Stimulated activated naive CD8-positive, alpha-beta T cell treated with anti-CD3 and anti-CD28 coated beads, Interleukin-15, amount 100 ng/mL, for 72 hours (primary cell): ENCODE measurements around the gene TSHZ2.
"Not testable (repeated sequence)": the region's sequence is repeated elsewhere in the genome, so short reads cannot be mapped to it uniquely, and the experiment has no call there.

Experiments used
- ATAC-seq: fragments of 150-1000 bp; cut with Tn5 transposase; 2 replicates; pipeline ENCODE4 v1.10.0; 2021; ENCODE audit warnings: mild to moderate bottlenecking, moderate library complexity
- DNase-seq, 2 donors: peaks; one replicate each; pipeline ENCODE4 v3.0.0; 2021 to 2022
- H3K27ac Mint-ChIP-seq, 2 donors: one replicate each; pipeline ENCODE4 v1.8.0; 2022; ENCODE audit warnings: mild to moderate bottlenecking in 2 of 2, mixed read lengths in 2 of 2, moderate library complexity in 2 of 2
- H3K27me3 Mint-ChIP-seq: one replicate; pipeline ENCODE4 v1.8.0; 2022; ENCODE audit warnings: mixed read lengths
- H3K4me1 Mint-ChIP-seq: one replicate; pipeline ENCODE4 v1.8.0; 2022; ENCODE audit warnings: mild to moderate bottlenecking, mixed read lengths
- H3K4me3 Mint-ChIP-seq, 2 donors: one replicate each; pipeline ENCODE4 v1.8.0; 2022; ENCODE audit warnings: mild to moderate bottlenecking in 2 of 2, mixed read lengths in 2 of 2, moderate library complexity in 1 of 2
- H3K9me3 Mint-ChIP-seq, 2 donors: one replicate each; pipeline ENCODE4 v1.8.0; 2022; ENCODE audit warnings: mixed read lengths in 2 of 2

The TSHZ2 gene

DNA sequence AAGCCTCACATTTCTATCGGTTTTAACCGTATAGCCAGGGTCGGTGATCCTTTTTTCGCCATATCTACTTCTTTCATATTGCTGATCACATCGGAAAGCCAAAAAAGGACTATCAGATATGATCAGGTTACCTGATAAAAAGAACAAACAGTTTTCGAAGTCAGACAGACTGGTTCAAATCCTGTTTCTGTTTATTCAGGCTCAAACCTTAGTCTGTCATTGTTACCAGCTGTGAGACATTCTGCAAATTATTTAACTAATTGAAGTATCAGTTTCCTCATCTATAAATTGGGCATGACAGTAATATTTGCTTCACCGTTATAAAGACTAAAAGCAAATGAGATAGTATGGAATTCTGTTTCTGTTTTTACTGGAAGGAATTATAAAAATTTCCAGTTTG is 111.3 kb downstream of the TSHZ2 start:
- Mint-ChIP-seq H3K4me1 (peaks cover 11% of the 10 kb centered on the region), H3K4me3 (no peak overlapping the region), H3K27me3 (no peaks in the 10 kb centered on the region), H3K27ac (no peak overlapping the region), H3K9me3 (no peaks in the 10 kb centered on the region)
- DNase-seq (no peak), ATAC-seq (no peak)

DNA sequence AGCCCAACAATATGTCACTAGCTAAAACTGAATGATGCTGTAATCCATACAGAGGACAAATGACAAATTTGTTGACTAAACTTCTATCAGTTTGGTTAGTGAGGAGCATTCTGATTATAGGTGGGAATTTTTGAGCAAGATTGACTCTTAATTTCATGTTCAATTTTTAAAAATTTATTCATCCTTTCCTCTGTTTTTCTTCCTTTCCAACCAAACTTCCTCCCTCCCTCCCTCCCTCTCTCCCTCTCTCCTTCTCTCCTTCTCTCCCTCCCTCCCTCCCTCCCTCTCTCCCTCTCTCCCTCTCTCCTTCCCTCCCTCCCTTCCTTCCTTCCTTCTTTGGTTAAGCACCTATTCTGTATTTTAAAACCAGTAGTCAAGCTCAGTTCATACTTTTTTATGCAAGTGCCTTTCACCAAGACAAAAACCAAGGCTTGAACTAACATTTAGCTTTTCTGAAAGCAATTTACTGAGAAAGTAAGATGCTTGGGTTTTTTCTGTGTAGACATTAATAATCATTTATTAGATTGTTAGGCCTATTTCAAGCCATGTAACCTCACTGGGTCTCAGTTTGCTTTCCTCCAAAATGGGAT is 112.3 kb downstream of the TSHZ2 start:
- H3K4me3 Mint-ChIP-seq = no peak overlapping the region
- ATAC-seq = no peak
- H3K9me3 Mint-ChIP-seq = no peaks in the 10 kb centered on the region
- H3K27ac Mint-ChIP-seq = no peak overlapping the region
- H3K27me3 Mint-ChIP-seq = no peaks in the 10 kb centered on the region
- no peak for DNase-seq
- peaks cover 11% of the 10 kb centered on the region for H3K4me1 Mint-ChIP-seq

DNA sequence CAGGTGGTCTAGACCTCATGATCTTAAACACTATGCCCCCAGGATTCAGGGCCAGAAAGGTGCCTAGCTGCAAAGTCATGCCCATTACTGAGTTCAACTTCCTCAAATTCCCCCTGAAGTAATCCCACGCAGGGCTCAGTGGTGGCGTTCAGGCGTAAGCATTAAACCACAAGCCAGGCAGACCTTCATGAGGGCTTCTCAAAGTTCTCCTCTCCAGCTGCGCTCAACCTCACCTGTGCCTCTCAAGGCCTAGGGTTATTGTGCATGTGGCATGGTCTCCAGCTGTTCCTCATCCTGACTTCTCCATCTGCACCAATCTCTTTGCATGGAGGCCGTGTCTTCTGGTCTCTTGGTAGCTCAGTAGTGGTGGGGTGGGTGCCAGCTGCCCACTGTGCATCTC is 113.6 kb downstream of the TSHZ2 start:
- Mint-ChIP-seq H3K9me3 (no peaks in the 10 kb centered on the region), H3K4me1 (peaks cover 11% of the 10 kb centered on the region), H3K27ac (peak overlapping the region in 1 of 2 donors; percentile 14), H3K27me3 (no peaks in the 10 kb centered on the region), H3K4me3 (no peak overlapping the region)
- DNase-seq (no peak), ATAC-seq (no peak)

DNA sequence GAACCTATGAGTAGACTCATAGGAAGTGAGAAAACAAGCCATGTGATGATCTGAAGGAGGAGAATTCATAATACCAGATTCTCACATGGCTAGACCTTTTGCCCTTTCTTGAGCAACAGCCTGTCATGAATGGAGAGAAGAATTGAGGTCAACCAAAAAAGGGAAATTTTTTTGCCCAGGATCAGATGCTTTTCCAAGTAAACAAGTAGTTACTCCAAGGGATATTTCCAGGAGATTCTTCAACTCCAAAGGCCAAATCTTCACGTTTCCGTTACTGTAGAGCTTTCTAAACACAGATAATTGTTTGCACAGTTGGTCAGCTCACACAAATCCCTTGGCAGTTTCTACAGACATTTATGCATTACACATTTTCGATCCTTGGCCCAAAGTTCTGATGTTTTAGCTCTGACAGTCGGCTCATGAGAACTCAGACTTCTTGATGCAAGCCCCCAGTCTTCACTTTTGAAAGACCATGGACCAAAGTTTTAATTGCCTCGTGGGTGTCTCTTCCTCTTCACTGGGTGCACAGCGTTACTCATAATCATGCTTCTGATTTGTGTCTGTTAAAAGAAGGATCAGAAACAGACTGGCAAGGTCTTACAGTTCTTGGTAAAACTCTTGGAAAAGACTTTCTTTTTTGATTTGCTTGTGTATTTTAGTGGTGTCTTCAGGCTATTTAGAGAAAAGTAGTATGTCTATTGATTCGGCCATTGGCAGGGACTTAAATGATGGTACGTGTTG is 115.0 kb downstream of the TSHZ2 start:
- H3K27me3 Mint-ChIP-seq = no peaks in the 10 kb centered on the region
- peaks cover 5% of the 10 kb centered on the region for H3K4me1 Mint-ChIP-seq
- no peak overlapping the region for H3K4me3 Mint-ChIP-seq
- ATAC-seq = no peak
- DNase-seq = no peak
- H3K9me3 Mint-ChIP-seq = no peaks in the 10 kb centered on the region
- no peak overlapping the region for H3K27ac Mint-ChIP-seq

DNA sequence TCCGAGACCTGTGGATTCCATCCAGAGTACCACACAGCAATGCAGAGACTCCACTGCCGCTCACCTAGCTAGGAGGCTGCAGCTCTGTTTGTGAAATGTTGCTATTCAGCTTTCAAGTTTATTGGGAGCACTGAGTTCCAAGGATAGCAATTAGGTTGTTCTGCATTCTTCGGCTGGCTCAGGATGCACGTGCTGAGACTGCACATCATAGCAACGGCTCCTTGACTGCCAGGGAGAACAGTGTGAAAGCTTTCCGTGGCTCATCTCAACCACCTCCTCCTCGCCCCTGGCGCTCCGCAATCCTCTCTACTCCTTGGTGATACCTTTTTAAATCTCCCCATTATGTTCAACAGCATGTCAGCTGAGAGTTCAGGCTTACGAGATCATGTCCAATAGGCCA is 116.6 kb downstream of the TSHZ2 start:
- H3K27me3 Mint-ChIP-seq = no peaks in the 10 kb centered on the region
- peaks cover 5% of the 10 kb centered on the region for H3K4me1 Mint-ChIP-seq
- no peaks in the 10 kb centered on the region for H3K9me3 Mint-ChIP-seq
- no peak for DNase-seq
- no peak overlapping the region for H3K27ac Mint-ChIP-seq
- ATAC-seq = no peak
- no peak overlapping the region for H3K4me3 Mint-ChIP-seq

DNA sequence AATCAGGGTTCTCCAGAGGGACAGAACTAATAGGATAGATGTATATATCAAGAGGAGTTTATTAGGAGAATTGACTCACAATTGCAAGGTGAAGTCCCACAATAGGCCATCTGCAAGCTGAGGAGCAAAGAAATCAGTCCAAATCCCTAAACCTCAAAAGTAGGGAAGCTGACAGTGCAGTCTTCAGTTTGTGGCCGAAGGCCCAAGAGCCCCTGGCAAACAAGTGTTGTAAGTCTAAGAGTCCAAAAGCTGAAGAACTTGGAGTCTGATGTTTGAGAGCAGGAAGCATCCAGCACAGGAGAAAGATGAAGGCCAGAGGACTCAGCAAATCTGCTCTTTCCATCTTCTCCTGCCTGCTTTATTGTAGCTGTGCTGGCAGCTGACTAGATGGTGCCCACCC is 117.7 kb downstream of the TSHZ2 start:
- H3K4me1 Mint-ChIP-seq, H3K27ac Mint-ChIP-seq, H3K27me3 Mint-ChIP-seq, H3K9me3 Mint-ChIP-seq, DNase-seq, H3K4me3 Mint-ChIP-seq, ATAC-seq: not testable (repeated sequence)

DNA sequence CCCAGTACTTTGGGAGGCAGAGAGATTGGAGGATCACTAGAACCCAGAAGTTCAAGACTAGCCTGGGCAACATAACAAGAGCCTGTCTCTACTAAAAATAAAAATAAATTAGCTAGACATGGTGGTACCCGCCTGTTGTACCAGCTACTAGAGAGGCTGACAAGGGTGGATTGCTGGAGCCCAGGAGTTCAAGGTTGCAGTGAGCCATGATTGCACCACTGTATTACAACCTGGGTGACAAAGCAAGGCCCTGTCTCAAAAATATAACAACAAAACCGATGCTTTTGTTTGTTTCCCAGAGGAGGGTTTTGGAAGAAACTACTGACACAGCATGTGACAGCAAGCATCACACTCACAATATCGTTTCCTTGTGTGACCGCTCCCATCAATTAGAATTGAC is 119.6 kb downstream of the TSHZ2 start:
- Mint-ChIP-seq H3K4me3 (no peak overlapping the region), H3K27ac (no peak overlapping the region), H3K9me3 (no peaks in the 10 kb centered on the region), H3K27me3 (no peaks in the 10 kb centered on the region), H3K4me1 (no peaks in the 10 kb centered on the region)
- DNase-seq (no peak), ATAC-seq (no peak)

DNA sequence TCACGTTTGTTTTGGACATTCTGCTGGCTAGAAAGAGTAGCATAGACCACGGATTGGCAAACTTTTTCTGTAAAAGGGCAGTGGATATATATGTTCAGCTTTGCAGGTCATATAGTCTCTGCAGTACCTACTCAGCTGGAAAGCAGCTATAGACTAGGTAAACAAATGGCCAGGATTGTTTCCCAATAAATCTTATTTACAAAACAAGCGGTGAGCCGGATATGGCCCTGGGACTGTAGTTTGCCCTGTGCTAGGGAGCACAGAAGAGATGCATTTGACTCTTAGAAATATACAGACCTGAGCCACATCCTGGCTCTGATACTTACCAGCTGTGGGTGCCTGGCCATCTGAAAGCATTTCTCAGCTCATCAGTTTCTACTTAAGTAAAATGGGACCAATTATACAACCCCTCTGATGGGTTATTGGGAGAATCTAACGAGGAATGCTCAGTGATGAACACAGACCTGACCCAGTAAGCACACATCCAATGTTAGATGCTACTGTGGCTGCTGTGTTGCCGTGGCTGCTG is 120.7 kb downstream of the TSHZ2 start:
- H3K4me3 Mint-ChIP-seq = no peak overlapping the region
- H3K9me3 Mint-ChIP-seq = no peaks in the 10 kb centered on the region
- no peaks in the 10 kb centered on the region for H3K27me3 Mint-ChIP-seq
- ATAC-seq (no peak), DNase-seq (no peak)
- no peaks in the 10 kb centered on the region for H3K4me1 Mint-ChIP-seq
- H3K27ac Mint-ChIP-seq = no peak overlapping the region

DNA sequence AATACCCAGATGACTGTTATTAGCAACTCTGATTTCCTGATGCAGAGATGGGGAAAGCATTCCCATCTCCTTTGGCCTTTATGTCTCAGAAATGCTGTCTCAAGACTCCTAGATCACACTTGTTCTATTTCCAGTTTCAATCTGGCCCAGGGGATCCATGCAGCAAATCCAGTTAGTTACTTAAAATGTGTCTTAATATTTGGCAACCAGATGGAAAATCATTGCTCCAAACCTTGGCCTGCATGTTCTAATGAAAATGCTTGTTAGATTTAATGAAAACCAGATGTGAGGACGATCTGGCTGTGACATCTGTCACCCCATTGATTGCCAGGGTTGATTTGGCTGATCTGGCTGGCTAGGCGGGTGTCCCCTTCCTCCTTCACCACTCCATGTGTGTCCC is 125.2 kb downstream of the TSHZ2 start:
- DNase-seq (no peak), ATAC-seq (no peak)
- peaks cover 0 to 8% of the 10 kb centered on the region in 2 donors for H3K9me3 Mint-ChIP-seq
- H3K4me3 Mint-ChIP-seq = no peak overlapping the region
- H3K27ac Mint-ChIP-seq = no peak overlapping the region
- H3K27me3 Mint-ChIP-seq = no peaks in the 10 kb centered on the region
- no peaks in the 10 kb centered on the region for H3K4me1 Mint-ChIP-seq

DNA sequence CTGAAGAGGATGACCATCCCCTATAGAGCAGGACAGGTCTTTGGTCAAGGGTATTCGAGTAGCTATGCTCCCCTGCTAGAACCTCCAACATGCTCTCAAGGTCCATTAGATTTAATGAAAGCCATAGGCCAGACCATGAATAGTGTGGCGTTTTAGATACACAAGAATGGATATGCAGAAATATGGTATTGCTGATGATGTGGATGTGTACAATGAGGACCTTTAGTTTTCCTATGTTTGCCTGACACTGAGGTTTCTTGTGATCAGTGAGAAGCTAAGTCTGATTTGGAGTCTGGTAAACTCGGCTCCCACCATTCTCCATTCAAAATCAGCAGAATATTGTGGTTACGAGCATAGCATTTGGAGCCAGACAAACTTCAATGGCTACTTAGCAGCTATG is 125.6 kb downstream of the TSHZ2 start:
- no peaks in the 10 kb centered on the region for H3K27me3 Mint-ChIP-seq
- no peaks in the 10 kb centered on the region for H3K4me1 Mint-ChIP-seq
- no peak overlapping the region for H3K27ac Mint-ChIP-seq
- DNase-seq = no peak
- H3K4me3 Mint-ChIP-seq = no peak overlapping the region
- ATAC-seq = no peak
- H3K9me3 Mint-ChIP-seq = peaks cover 0 to 8% of the 10 kb centered on the region in 2 donors

DNA sequence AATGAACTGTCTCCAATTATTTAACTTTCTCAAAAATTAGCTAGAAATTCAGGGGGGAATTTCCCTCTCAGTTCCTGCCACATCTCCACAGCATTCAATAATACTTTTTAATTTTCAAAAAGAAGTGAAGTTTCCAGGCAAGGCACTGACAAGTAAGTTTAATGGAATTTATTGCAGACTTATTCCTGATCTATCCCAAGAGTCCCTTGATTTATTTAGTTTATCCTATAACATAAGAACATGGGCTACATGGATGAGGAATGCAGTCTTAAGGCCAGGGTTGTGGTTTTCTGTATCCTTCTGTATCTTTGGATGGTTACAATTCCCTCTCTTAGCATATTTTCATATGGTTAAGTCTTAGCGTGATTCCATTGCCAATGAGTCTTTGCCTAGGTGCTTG is 126.5 kb downstream of the TSHZ2 start:
- peaks cover 0 to 8% of the 10 kb centered on the region in 2 donors for H3K9me3 Mint-ChIP-seq
- no peak for ATAC-seq
- H3K4me1 Mint-ChIP-seq = no peaks in the 10 kb centered on the region
- no peaks in the 10 kb centered on the region for H3K27me3 Mint-ChIP-seq
- no peak overlapping the region for H3K27ac Mint-ChIP-seq
- no peak for DNase-seq
- H3K4me3 Mint-ChIP-seq = no peak overlapping the region

DNA sequence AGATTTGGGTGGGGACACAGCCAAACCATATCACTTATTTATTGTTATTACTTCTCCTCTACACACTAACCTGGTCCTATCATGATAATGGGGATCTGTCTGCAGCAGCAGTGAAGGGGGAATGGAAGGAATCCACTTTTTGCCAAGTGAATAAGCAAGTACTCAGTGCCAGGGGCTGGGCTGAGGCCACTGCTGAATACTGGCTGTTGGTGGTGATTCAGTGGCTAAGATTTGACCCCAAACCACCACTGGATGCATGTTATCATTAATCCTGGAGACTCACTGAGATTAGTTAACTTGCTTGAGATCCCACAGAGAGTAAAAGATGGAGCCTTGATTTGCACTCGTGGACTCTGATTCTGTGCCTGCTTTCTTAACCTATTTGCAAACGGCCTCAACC is 127.7 kb downstream of the TSHZ2 start:
- Mint-ChIP-seq H3K27me3 (no peaks in the 10 kb centered on the region), H3K4me1 (no peaks in the 10 kb centered on the region), H3K27ac (peak overlapping the region in 1 of 2 donors; percentile 65), H3K4me3 (no peak overlapping the region), H3K9me3 (peaks cover 0 to 8% of the 10 kb centered on the region in 2 donors)
- DNase-seq (no peak), ATAC-seq (no peak)

DNA sequence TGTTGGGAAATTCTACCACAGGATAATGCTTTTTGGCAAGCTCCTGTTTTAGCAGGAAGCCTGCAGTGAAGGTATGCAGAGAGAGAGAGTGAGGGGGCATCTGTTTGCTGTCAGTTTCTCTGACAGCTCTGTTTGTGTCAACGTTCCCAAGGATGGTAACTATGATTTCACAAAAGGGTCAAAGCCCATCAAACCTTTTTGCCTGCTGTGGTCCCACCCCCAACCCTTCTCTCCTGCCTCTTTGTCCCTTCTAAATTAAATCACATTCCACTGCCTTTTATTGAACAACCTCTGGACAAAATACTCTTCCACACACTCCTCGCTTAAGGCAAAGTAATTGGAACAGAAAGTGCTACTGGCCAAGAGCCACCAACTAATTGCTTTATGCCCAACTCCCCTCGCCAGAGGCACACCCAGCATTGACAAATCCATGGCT is 128.3 kb downstream of the TSHZ2 start:
- DNase-seq = no peak
- no peaks in the 10 kb centered on the region for H3K4me1 Mint-ChIP-seq
- H3K27me3 Mint-ChIP-seq = no peaks in the 10 kb centered on the region
- ATAC-seq = no peak
- H3K4me3 Mint-ChIP-seq = no peak overlapping the region
- peaks cover 0 to 8% of the 10 kb centered on the region in 2 donors for H3K9me3 Mint-ChIP-seq
- H3K27ac Mint-ChIP-seq = peak overlapping the region in 1 of 2 donors; percentile 65

DNA sequence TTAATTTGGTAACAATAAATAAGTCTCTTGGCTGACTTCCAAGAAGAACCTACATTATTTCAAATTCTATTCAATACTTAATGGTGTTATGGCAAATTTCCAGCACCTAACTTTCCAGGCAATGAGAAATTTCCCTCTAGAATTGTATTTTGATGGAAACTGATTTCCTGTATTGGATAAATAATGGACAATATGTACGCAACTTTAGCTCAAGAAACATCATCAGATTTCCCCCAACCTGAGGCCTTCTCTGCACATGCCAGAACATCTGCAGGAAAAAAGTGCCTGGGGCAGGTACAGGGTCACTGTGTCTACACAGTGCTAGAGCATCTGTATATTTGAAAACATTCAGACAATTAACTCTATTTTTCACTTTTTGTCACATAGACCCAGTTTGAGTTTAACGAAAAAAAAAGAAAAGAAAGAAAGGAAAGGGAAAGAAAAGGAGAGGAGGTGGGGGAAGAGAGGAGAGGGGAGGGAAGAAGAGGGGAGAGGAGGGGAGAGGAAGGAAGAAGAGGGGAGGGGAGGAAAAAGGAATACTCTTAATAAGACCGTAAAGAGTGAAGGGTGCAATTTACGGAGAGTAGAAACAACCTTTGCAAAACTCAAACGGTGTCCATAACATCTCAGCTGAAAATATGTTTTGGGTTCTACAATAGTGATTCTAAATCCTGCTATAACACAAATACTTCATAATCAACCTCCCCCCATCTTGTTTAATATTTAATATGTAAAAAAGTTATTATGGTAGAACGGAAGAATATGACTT is 130.0 kb downstream of the TSHZ2 start:
- H3K27me3 Mint-ChIP-seq = no peaks in the 10 kb centered on the region
- H3K9me3 Mint-ChIP-seq = peaks cover 0 to 8% of the 10 kb centered on the region in 2 donors
- H3K27ac Mint-ChIP-seq = no peak overlapping the region
- H3K4me1 Mint-ChIP-seq = no peaks in the 10 kb centered on the region
- H3K4me3 Mint-ChIP-seq = no peak overlapping the region
- ATAC-seq = no peak
- no peak for DNase-seq

DNA sequence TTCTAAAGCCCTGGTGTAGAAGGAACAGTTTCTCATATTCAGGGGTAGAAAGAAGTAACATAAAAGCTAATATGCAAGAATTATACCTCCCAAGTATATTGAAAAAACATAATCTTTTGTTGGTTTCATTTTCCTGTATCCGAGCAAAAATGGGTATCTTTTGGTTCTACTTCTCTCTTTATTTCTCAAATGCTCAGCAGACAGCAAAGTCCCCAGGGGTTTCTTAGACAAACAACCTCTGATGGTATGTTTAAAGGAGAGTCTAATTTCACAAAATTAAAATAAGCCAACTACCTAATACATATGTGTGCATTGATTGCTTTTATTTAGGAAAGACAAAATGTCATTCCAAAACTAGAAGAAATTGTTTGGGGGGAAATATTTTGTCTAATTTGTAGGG is 131.0 kb downstream of the TSHZ2 start:
- no peak overlapping the region for H3K27ac Mint-ChIP-seq
- ATAC-seq = no peak
- no peak overlapping the region for H3K4me3 Mint-ChIP-seq
- no peaks in the 10 kb centered on the region for H3K4me1 Mint-ChIP-seq
- peaks cover 0 to 8% of the 10 kb centered on the region in 2 donors for H3K9me3 Mint-ChIP-seq
- DNase-seq = no peak
- no peaks in the 10 kb centered on the region for H3K27me3 Mint-ChIP-seq

DNA sequence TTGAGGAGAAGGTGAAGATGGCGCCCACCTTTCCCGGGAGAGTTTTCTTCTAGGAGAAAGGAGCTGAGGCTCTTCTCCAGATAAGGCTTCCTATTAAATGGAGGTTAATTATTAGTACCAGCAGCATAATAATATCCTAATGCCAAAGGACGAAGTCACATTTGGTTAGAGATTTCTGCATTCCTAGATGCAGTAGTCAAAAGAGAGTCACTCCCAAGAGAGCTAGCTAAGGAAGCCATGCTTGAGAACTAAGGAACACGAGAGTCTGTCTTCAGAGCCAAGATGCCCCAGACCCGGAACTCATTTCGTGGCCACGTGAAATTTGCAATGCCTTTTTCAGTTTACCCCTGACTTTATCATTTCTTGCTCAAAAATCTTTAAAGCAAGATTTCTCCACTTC is 132.7 kb downstream of the TSHZ2 start:
- Mint-ChIP-seq H3K4me3 (no peak overlapping the region), H3K4me1 (no peaks in the 10 kb centered on the region), H3K27ac (no peak overlapping the region), H3K27me3 (no peaks in the 10 kb centered on the region), H3K9me3 (no peaks in the 10 kb centered on the region)
- ATAC-seq (no peak), DNase-seq (no peak)
